Measurements from ENCODE around the gene SECISBP2. TPM values are rescaled to one million over a fixed set of nuclear protein-coding genes. Genes with fewer than 3 reads are reported as not detected.

SECISBP2 gene
- total and polyA plus RNA-seq, 5 donors, result 14.6 to 20.6 (median 17.1) TPM

- peak; percentile 25 to 39 for ATAC-seq
- intact Hi-C loops (cut with DNase I), result no loop called here
These were observed 32.8 kb downstream of the SECISBP2 start for GRCh38 chr9:89350988-89351557.

GRCh38 chr9:89351584-89352300, 33.4 kb downstream of the SECISBP2 start:
- Histone ChIP-seq H3K4me3 (ENCODE audit: low read length) (no peak overlapping the region), H3K27me3 (ENCODE audit: control insufficient read depth, insufficient read depth) (no peaks in the 10 kb centered on the region), H3K27ac (ENCODE audit: low read length) (peak overlapping the region; percentile 19), H3K9me3 (ENCODE audit: control insufficient read depth, low read length) (no peaks in the 10 kb centered on the region), H3K4me1 (ENCODE audit: control insufficient read depth, insufficient read depth, low read length) (peaks cover 16% of the 10 kb centered on the region)
- 71% methylated on average over 6 of the region's 6 CpGs for WGBS
- DNase-seq (no peak), ATAC-seq (peak; percentile 9 to 34)
- intact Hi-C loops (cut with DNase I), result no loop called here

More at GRCh38 chr9:89350988-89351557, 32.8 kb downstream of the SECISBP2 start:
- H3K4me1 ChIP-seq (ENCODE audit: control insufficient read depth, insufficient read depth, low read length), result peaks cover 16% of the 10 kb centered on the region
- 76% methylated on average over 2 of the region's 2 CpGs for WGBS
- H3K9me3 ChIP-seq (ENCODE audit: control insufficient read depth, low read length), result no peaks in the 10 kb centered on the region
- H3K27me3 ChIP-seq (ENCODE audit: control insufficient read depth, insufficient read depth), result no peaks in the 10 kb centered on the region
- no peak for DNase-seq
- no peak overlapping the region for H3K4me3 ChIP-seq (ENCODE audit: low read length)
- no peak overlapping the region for H3K27ac ChIP-seq (ENCODE audit: low read length)

GRCh38 chr9:89352451-89352850, 34.2 kb downstream of the SECISBP2 start:
- Histone ChIP-seq H3K9me3 (ENCODE audit: control insufficient read depth, low read length) (no peaks in the 10 kb centered on the region), H3K27ac (ENCODE audit: low read length) (peak overlapping the region; percentile 19), H3K27me3 (ENCODE audit: control insufficient read depth, insufficient read depth) (no peaks in the 10 kb centered on the region), H3K4me1 (ENCODE audit: control insufficient read depth, insufficient read depth, low read length) (peaks cover 16% of the 10 kb centered on the region), H3K4me3 (ENCODE audit: low read length) (no peak overlapping the region)
- 59% methylated on average over 3 of the region's 3 CpGs for WGBS
- intact Hi-C loops (cut with DNase I), result no loop called here
- no peak for DNase-seq
- ATAC-seq, result no peak

- 70% methylated on average over 8 of the region's 8 CpGs for WGBS
- Histone ChIP-seq H3K9me3 (ENCODE audit: control insufficient read depth, low read length) (no peaks in the 10 kb centered on the region), H3K27me3 (ENCODE audit: control insufficient read depth, insufficient read depth) (no peaks in the 10 kb centered on the region), H3K27ac (ENCODE audit: low read length) (no peak overlapping the region), H3K4me3 (ENCODE audit: low read length) (no peak overlapping the region), H3K4me1 (ENCODE audit: control insufficient read depth, insufficient read depth, low read length) (peaks cover 16% of the 10 kb centered on the region)
- intact Hi-C loops (cut with DNase I), result no loop called here
- peak in 1 of 2 donors; percentile 37 for ATAC-seq
- no peak for DNase-seq
These were observed 34.8 kb downstream of the SECISBP2 start for GRCh38 chr9:89352874-89353649.

GRCh38 chr9:89353989-89354388, 35.7 kb downstream of the SECISBP2 start:
- Histone ChIP-seq H3K27me3 (ENCODE audit: control insufficient read depth, insufficient read depth) (no peaks in the 10 kb centered on the region), H3K9me3 (ENCODE audit: control insufficient read depth, low read length) (no peaks in the 10 kb centered on the region), H3K4me3 (ENCODE audit: low read length) (no peak overlapping the region), H3K4me1 (ENCODE audit: control insufficient read depth, insufficient read depth, low read length) (peaks cover 16% of the 10 kb centered on the region), H3K27ac (ENCODE audit: low read length) (no peak overlapping the region)
- ATAC-seq (no peak), DNase-seq (no peak)
- intact Hi-C loops (cut with DNase I), result no loop called here
- 72% methylated on average over 3 of the region's 3 CpGs for WGBS

GRCh38 chr9:89354471-89354870, 36.2 kb downstream of the SECISBP2 start:
- H3K27ac ChIP-seq (ENCODE audit: low read length), result no peak overlapping the region
- DNase-seq (no peak), ATAC-seq (no peak)
- H3K27me3 ChIP-seq (ENCODE audit: control insufficient read depth, insufficient read depth), result no peaks in the 10 kb centered on the region
- 97% methylated on average over 6 of the region's 6 CpGs for WGBS
- peaks cover 16% of the 10 kb centered on the region for H3K4me1 ChIP-seq (ENCODE audit: control insufficient read depth, insufficient read depth, low read length)
- intact Hi-C loops (cut with DNase I), result no loop called here
- H3K9me3 ChIP-seq (ENCODE audit: control insufficient read depth, low read length), result no peaks in the 10 kb centered on the region
- no peak overlapping the region for H3K4me3 ChIP-seq (ENCODE audit: low read length)

GRCh38 chr9:89356782-89357181, 38.5 kb downstream of the SECISBP2 start:
- ATAC-seq (no peak), DNase-seq (no peak)
- peaks cover 12% of the 10 kb centered on the region for H3K4me1 ChIP-seq (ENCODE audit: control insufficient read depth, insufficient read depth, low read length)
- H3K4me3 ChIP-seq (ENCODE audit: low read length), result no peak overlapping the region
- WGBS, result 93% methylated on average over 2 of the region's 2 CpGs
- no peak overlapping the region for H3K27ac ChIP-seq (ENCODE audit: low read length)
- intact Hi-C loops (cut with DNase I), result no loop called here
- H3K9me3 ChIP-seq (ENCODE audit: control insufficient read depth, low read length), result no peaks in the 10 kb centered on the region
- no peaks in the 10 kb centered on the region for H3K27me3 ChIP-seq (ENCODE audit: control insufficient read depth, insufficient read depth)

- H3K27ac ChIP-seq (ENCODE audit: low read length), result no peak overlapping the region
- no peak for ATAC-seq
- peaks cover 8% of the 10 kb centered on the region for H3K4me1 ChIP-seq (ENCODE audit: control insufficient read depth, insufficient read depth, low read length)
- no peak for DNase-seq
- 94% methylated on average over 8 of the region's 8 CpGs for WGBS
- H3K9me3 ChIP-seq (ENCODE audit: control insufficient read depth, low read length), result no peaks in the 10 kb centered on the region
- no peaks in the 10 kb centered on the region for H3K27me3 ChIP-seq (ENCODE audit: control insufficient read depth, insufficient read depth)
- intact Hi-C loops (cut with DNase I), result no loop called here
- no peak overlapping the region for H3K4me3 ChIP-seq (ENCODE audit: low read length)
These were observed 39.3 kb downstream of the SECISBP2 start for GRCh38 chr9:89357331-89358197.

- no peak for ATAC-seq
- no peaks in the 10 kb centered on the region for H3K9me3 ChIP-seq (ENCODE audit: control insufficient read depth, low read length)
- intact Hi-C loops (cut with DNase I), result no loop called here
- H3K4me3 ChIP-seq (ENCODE audit: low read length), result no peak overlapping the region
- DNase-seq, result no peak
- 86% methylated on average over 3 of the region's 3 CpGs for WGBS
- H3K27ac ChIP-seq (ENCODE audit: low read length), result no peak overlapping the region
- H3K27me3 ChIP-seq (ENCODE audit: control insufficient read depth, insufficient read depth), result no peaks in the 10 kb centered on the region
- H3K4me1 ChIP-seq (ENCODE audit: control insufficient read depth, insufficient read depth, low read length), result no peaks in the 10 kb centered on the region
These were observed 40.1 kb downstream of the SECISBP2 start for GRCh38 chr9:89358376-89358916.

- Histone ChIP-seq H3K27me3 (ENCODE audit: control insufficient read depth, insufficient read depth) (no peaks in the 10 kb centered on the region), H3K9me3 (ENCODE audit: control insufficient read depth, low read length) (no peaks in the 10 kb centered on the region), H3K27ac (ENCODE audit: low read length) (no peak overlapping the region), H3K4me3 (ENCODE audit: low read length) (no peak overlapping the region), H3K4me1 (ENCODE audit: control insufficient read depth, insufficient read depth, low read length) (no peaks in the 10 kb centered on the region)
- ATAC-seq (peak in 1 of 2 donors; percentile 48), DNase-seq (no peak)
- WGBS, result 61% methylated on average over 4 of the region's 4 CpGs
- intact Hi-C loops (cut with DNase I), result no loop called here
These were observed 40.7 kb downstream of the SECISBP2 start for GRCh38 chr9:89358985-89359384.

Measured in right cardiac atrium (tissue), 5 donors.